ENCODE measurements around the gene KDM4B.

GRCh38 chr19:5037936-5038335 lies 69.0 kb downstream of the KDM4B start:
- TF ChIP-seq, protein P1, sequence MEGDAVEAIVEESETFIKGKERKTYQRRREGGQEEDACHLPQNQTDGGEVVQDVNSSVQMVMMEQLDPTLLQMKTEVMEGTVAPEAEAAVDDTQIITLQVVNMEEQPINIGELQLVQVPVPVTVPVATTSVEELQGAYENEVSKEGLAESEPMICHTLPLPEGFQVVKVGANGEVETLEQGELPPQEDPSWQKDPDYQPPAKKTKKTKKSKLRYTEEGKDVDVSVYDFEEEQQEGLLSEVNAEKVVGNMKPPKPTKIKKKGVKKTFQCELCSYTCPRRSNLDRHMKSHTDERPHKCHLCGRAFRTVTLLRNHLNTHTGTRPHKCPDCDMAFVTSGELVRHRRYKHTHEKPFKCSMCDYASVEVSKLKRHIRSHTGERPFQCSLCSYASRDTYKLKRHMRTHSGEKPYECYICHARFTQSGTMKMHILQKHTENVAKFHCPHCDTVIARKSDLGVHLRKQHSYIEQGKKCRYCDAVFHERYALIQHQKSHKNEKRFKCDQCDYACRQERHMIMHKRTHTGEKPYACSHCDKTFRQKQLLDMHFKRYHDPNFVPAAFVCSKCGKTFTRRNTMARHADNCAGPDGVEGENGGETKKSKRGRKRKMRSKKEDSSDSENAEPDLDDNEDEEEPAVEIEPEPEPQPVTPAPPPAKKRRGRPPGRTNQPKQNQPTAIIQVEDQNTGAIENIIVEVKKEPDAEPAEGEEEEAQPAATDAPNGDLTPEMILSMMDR (IDR thresholded peaks at IDR 0.05; ENCODE audit: low read depth, low read length, poor library complexity, severe bottlenecking), result no peak
- no peak for TF ChIP-seq EZH2phosphoT487 (IDR thresholded peaks at IDR 0.05; ENCODE audit: borderline replicate concordance, low read length)
